K562 (cell line): ENCODE data around the gene DNAH10. TPM values are rescaled to one million over a fixed set of nuclear protein-coding genes. Genes with fewer than 3 reads are reported as not detected.

Experiments
- MCM3 ChIP-seq: fragments of 450-650 bp; IDR thresholded peaks from 2 replicates; pipeline ENCODE4 v1.6.1; 2016
- RBM14 ChIP-seq: fragments of 200-400 bp; formaldehyde crosslinking; IDR thresholded peaks from 2 replicates; pipeline ENCODE4 v1.6.1; 2018; ENCODE audit warnings: low read depth, mild to moderate bottlenecking, low read length, moderate library complexity, borderline replicate concordance; ENCODE audit not compliant: insufficient read depth
- RBM15 ChIP-seq: fragments of 200-400 bp; formaldehyde crosslinking; IDR thresholded peaks from 2 replicates; pipeline ENCODE4 v1.6.1; 2018; ENCODE audit warnings: mild to moderate bottlenecking, low read length, moderate library complexity; ENCODE audit not compliant: insufficient read depth
- YY1 ChIP-seq, 3 experiments: IDR thresholded peaks; 2 replicates each; pipeline ENCODE4 v1.6.1; 2011; ENCODE audit warnings: low read length in 2 of 3, mild to moderate bottlenecking in 2 of 3, moderate library complexity in 2 of 3, borderline replicate concordance in 1 of 3, control low read depth in 1 of 3, low read depth in 1 of 3; ENCODE audit not compliant: insufficient read depth in 3 of 3, insufficient replicate concordance in 2 of 3, control insufficient read depth in 1 of 3, insufficient read length in 1 of 3; ENCODE audit errors: extremely low read depth in 1 of 3
- polyA plus RNA-seq, 8 experiments: library from polyadenylated mRNA; depleted of rRNA in 4 of 8; stranded (reverse) in 5 of 8; unstranded in 3 of 8; fragments of >200 nt; fragmentation: Nextera tagmentation in 2 of 8; fragmentation: Illumina TruSeq in 1 of 8; extraction: Ambion mirVana in 2 of 8; extraction: Trizol in 1 of 8; gene quantifications; 2 replicates each; pipeline versions ENCODE4 v1.2.1 to v1.2.3, GENCODE V29; 2011 to 2014; ENCODE audit warnings: inconsistent platforms in 1 of 8, missing spikeins in 1 of 8
- total RNA-seq, 7 experiments: library from RNA; depleted of rRNA in 6 of 7; stranded (reverse); fragments of >200 nt in 6 of 7; fragmentation: Illumina TruSeq in 2 of 7; extraction: Trizol in 2 of 7; gene quantifications; 2 replicates each; pipeline versions ENCODE4 v1.2.1 to v1.2.3, GENCODE V29; 2011 to 2021; ENCODE audit warnings: low replicate concordance in 1 of 7
- TF ChIP-seq, protein P1 (sequence below): fragments of 450-650 bp; IDR thresholded peaks from 2 replicates; pipeline ENCODE4 v1.6.1; 2016; ENCODE audit warnings: mild to moderate bottlenecking
- TF ChIP-seq, protein P2 (sequence below), 2 experiments: fragments of 450-650 bp in 1 of 2; sonication (generic) in 1 of 2; formaldehyde crosslinking in 1 of 2; IDR thresholded peaks; 2 replicates each; pipeline versions ENCODE4 v1.7.1 to v1.9.0; 2016 to 2022; ENCODE audit warnings: inconsistent platforms in 1 of 2, mild to moderate bottlenecking in 1 of 2, missing genetic modification reagents in 1 of 2

DNAH10 gene
- total and polyA plus RNA-seq, 9 of the 15 experiments (the other 6 are each of a cell fraction or from before 2014, with no cell fraction given), result 0.01 to 0.06 (median 0.04) TPM; not detected in 1

DNA sequence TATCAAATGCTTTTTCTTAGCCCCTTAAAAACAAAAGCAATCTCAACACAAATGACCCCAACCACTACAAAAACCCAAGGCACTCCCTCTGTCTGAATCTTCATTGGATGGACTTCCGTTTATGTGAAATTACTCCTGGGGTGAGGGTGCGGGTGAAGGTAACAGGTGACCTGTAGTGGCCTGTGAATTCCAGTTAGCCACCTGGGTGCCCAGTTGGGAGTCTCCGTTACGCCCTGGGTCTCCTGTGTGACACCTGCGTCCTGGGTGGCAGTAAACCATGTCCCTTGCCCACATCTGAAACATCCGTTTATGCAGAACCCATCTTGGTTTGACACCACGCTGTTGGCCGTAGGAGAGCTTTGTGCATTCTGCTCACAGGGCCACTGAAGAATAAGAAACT, 148.0 kb downstream of the DNAH10 start (continued):
- TF ChIP-seq YY1 (IDR thresholded peaks at IDR 0.05; ENCODE audit: borderline replicate concordance in 1 of 3, control insufficient read depth in 1 of 3, extremely low read depth in 1 of 3, insufficient read depth in 3 of 3, insufficient read length in 1 of 3, insufficient replicate concordance in 2 of 3, low read depth in 1 of 3, low read length in 2 of 3) (no peak), MCM3 (no peak), RBM15 (no peak), RBM14 (no peak)
- TF ChIP-seq, protein P1, sequence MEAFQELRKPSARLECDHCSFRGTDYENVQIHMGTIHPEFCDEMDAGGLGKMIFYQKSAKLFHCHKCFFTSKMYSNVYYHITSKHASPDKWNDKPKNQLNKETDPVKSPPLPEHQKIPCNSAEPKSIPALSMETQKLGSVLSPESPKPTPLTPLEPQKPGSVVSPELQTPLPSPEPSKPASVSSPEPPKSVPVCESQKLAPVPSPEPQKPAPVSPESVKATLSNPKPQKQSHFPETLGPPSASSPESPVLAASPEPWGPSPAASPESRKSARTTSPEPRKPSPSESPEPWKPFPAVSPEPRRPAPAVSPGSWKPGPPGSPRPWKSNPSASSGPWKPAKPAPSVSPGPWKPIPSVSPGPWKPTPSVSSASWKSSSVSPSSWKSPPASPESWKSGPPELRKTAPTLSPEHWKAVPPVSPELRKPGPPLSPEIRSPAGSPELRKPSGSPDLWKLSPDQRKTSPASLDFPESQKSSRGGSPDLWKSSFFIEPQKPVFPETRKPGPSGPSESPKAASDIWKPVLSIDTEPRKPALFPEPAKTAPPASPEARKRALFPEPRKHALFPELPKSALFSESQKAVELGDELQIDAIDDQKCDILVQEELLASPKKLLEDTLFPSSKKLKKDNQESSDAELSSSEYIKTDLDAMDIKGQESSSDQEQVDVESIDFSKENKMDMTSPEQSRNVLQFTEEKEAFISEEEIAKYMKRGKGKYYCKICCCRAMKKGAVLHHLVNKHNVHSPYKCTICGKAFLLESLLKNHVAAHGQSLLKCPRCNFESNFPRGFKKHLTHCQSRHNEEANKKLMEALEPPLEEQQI, result no peak
- TF ChIP-seq, protein P2, sequence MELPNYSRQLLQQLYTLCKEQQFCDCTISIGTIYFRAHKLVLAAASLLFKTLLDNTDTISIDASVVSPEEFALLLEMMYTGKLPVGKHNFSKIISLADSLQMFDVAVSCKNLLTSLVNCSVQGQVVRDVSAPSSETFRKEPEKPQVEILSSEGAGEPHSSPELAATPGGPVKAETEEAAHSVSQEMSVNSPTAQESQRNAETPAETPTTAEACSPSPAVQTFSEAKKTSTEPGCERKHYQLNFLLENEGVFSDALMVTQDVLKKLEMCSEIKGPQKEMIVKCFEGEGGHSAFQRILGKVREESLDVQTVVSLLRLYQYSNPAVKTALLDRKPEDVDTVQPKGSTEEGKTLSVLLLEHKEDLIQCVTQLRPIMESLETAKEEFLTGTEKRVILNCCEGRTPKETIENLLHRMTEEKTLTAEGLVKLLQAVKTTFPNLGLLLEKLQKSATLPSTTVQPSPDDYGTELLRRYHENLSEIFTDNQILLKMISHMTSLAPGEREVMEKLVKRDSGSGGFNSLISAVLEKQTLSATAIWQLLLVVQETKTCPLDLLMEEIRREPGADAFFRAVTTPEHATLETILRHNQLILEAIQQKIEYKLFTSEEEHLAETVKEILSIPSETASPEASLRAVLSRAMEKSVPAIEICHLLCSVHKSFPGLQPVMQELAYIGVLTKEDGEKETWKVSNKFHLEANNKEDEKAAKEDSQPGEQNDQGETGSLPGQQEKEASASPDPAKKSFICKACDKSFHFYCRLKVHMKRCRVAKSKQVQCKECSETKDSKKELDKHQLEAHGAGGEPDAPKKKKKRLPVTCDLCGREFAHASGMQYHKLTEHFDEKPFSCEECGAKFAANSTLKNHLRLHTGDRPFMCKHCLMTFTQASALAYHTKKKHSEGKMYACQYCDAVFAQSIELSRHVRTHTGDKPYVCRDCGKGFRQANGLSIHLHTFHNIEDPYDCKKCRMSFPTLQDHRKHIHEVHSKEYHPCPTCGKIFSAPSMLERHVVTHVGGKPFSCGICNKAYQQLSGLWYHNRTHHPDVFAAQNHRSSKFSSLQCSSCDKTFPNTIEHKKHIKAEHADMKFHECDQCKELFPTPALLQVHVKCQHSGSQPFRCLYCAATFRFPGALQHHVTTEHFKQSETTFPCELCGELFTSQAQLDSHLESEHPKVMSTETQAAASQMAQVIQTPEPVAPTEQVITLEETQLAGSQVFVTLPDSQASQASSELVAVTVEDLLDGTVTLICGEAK (IDR thresholded peaks at IDR 0.05), result no peak
- TF ChIP-seq, protein P2 (CRISPR knock-in tag; IDR thresholded peaks at IDR 0.05), result no peak
- TF ChIP-seq, all 486 proteins: peak for 0
